WTC11 (cell line): ENCODE measurements around the gene TRMO. TPM values are rescaled to one million over a fixed set of nuclear protein-coding genes. Genes with fewer than 3 reads are reported as not detected.

Source experiments
- ATAC-seq: fragments of 200-7000 bp; cut with Tn5 transposase; 2 replicates; pipeline ENCODE4 v1.10.0; 2021; ENCODE audit warnings: mild to moderate bottlenecking, moderate library complexity
- CTCF ChIA-PET: fragments of 300-600 bp; sonication (Branson Sonifier 250); formaldehyde crosslinking; loops from one replicate; lab custom pipeline; 2021; ENCODE audit warnings: antibody characterized with exemption; lab: Charles Lee
- POLR2A ChIA-PET: fragments of 350-600 bp; sonication (Branson Sonifier 250); formaldehyde crosslinking; loops from one replicate; lab custom pipeline; 2021; ENCODE audit warnings: antibody characterized with exemption; lab: Charles Lee
- DNase-seq: peaks from one replicate; pipeline ENCODE4 v3.0.0; 2021; ENCODE audit warnings: low spot score
- H3K27ac Mint-ChIP-seq: 2 replicates; pipeline ENCODE4 v1.8.0; 2021; ENCODE audit warnings: mixed read lengths
- H3K27me3 Mint-ChIP-seq: 2 replicates; pipeline ENCODE4 v1.8.0; 2021; ENCODE audit warnings: low read depth, mild to moderate bottlenecking, moderate library complexity, mixed read lengths
- H3K36me3 Mint-ChIP-seq: 2 replicates; pipeline ENCODE4 v1.8.0; 2021; ENCODE audit warnings: mixed read lengths
- H3K4me1 Mint-ChIP-seq: 2 replicates; pipeline ENCODE4 v1.8.0; 2022; ENCODE audit warnings: mixed read lengths
- H3K4me3 Mint-ChIP-seq: 2 replicates; pipeline ENCODE4 v1.8.0; 2021; ENCODE audit warnings: mild to moderate bottlenecking, moderate library complexity, mixed read lengths
- H3K9me3 Mint-ChIP-seq: 2 replicates; pipeline ENCODE4 v1.8.0; 2021; ENCODE audit warnings: mixed read lengths
- ATF1 ChIP-seq: sonication (generic); formaldehyde crosslinking; IDR thresholded peaks from 2 replicates; pipeline ENCODE4 v1.8.1; 2023; ENCODE audit warnings: mild to moderate bottlenecking, moderate library complexity, missing genetic modification reagents
- FOXK1 ChIP-seq: sonication (generic); formaldehyde crosslinking; IDR thresholded peaks from 2 replicates; pipeline ENCODE4 v1.8.0; 2022; ENCODE audit warnings: mild to moderate bottlenecking, moderate library complexity, missing genetic modification reagents
- FOXP1 ChIP-seq: sonication (generic); formaldehyde crosslinking; IDR thresholded peaks from 2 replicates; pipeline ENCODE4 v1.8.0; 2022; ENCODE audit warnings: missing genetic modification reagents, mild to moderate bottlenecking, moderate library complexity, borderline replicate concordance
- GABPB1 ChIP-seq: sonication (generic); formaldehyde crosslinking; IDR thresholded peaks from 2 replicates; pipeline ENCODE4 v1.8.1; 2023; ENCODE audit warnings: mild to moderate bottlenecking, missing genetic modification reagents
- GTF2I ChIP-seq: fragments of 250-450 bp; sonication (Bioruptor Pico); conservative IDR thresholded peaks from 2 replicates; pipeline ENCODE4 v1.4.0; 2021; ENCODE audit warnings: mild to moderate bottlenecking
- JUN ChIP-seq: sonication (generic); formaldehyde crosslinking; IDR thresholded peaks from 2 replicates; pipeline ENCODE4 v1.8.0; 2023; ENCODE audit warnings: mild to moderate bottlenecking, missing genetic modification reagents
- NFATC4 ChIP-seq: fragments of 250-450 bp; sonication (Bioruptor Pico); IDR thresholded peaks from 2 replicates; pipeline ENCODE4 v1.9.0; 2021; ENCODE audit warnings: mild to moderate bottlenecking
- RORB ChIP-seq: fragments of 250-450 bp; sonication (Bioruptor Pico); IDR thresholded peaks from 2 replicates; pipeline ENCODE4 v1.9.0; 2021; ENCODE audit warnings: mild to moderate bottlenecking
- SOX15 ChIP-seq: fragments of 250-450 bp; sonication (Bioruptor Pico); IDR thresholded peaks from 2 replicates; pipeline ENCODE4 v1.9.0; 2021; ENCODE audit warnings: mild to moderate bottlenecking
- TCF7 ChIP-seq: sonication (generic); formaldehyde crosslinking; IDR thresholded peaks from 2 replicates; pipeline ENCODE4 v1.8.0; 2022; ENCODE audit warnings: mild to moderate bottlenecking, low read depth, missing genetic modification reagents, moderate library complexity
- ZBTB21 ChIP-seq: sonication (generic); formaldehyde crosslinking; IDR thresholded peaks from 2 replicates; pipeline ENCODE4 v1.8.1; 2023; ENCODE audit warnings: mild to moderate bottlenecking, missing genetic modification reagents, borderline replicate concordance
- ZNF121 ChIP-seq: sonication (generic); formaldehyde crosslinking; IDR thresholded peaks from 2 replicates; pipeline ENCODE4 v1.8.0; 2023; ENCODE audit warnings: missing genetic modification reagents
- ZNF396 ChIP-seq: fragments of 250-450 bp; sonication (Bioruptor Pico); IDR thresholded peaks from 2 replicates; pipeline ENCODE4 v1.8.0; 2021; ENCODE audit warnings: mild to moderate bottlenecking, moderate library complexity, borderline replicate concordance
- total RNA-seq: library from RNA; stranded (reverse); gene quantifications from 3 replicates; pipeline ENCODE4 v1.2.3, GENCODE V29; 2021
- TF ChIP-seq, protein P1 (sequence below): fragments of 250-450 bp; sonication (Bioruptor Pico); IDR thresholded peaks from 2 replicates; pipeline ENCODE4 v2.1.2; 2022; ENCODE audit warnings: mild to moderate bottlenecking, moderate library complexity
- TF ChIP-seq, protein P2 (sequence below): fragments of 250-450 bp; sonication (Bioruptor Pico); IDR thresholded peaks from 2 replicates; pipeline ENCODE4 v1.9.0; 2021; ENCODE audit warnings: mild to moderate bottlenecking
- TF ChIP-seq, protein P3 (sequence below): sonication (generic); formaldehyde crosslinking; conservative IDR thresholded peaks from 2 replicates; pipeline ENCODE4 v1.8.1; 2022; ENCODE audit warnings: mild to moderate bottlenecking, missing genetic modification reagents
- TF ChIP-seq, protein P4 (sequence below): sonication (generic); formaldehyde crosslinking; IDR thresholded peaks from 2 replicates; pipeline ENCODE4 v1.8.1; 2023; ENCODE audit warnings: mild to moderate bottlenecking, missing genetic modification reagents, moderate library complexity
- TF ChIP-seq, protein P5 (sequence below): sonication (generic); formaldehyde crosslinking; IDR thresholded peaks from 2 replicates; pipeline ENCODE4 v1.8.1; 2023; ENCODE audit warnings: mild to moderate bottlenecking, missing genetic modification reagents, moderate library complexity
- TF ChIP-seq, protein P6 (sequence below): fragments of 250-450 bp; sonication (Bioruptor Pico); IDR thresholded peaks from 2 replicates; pipeline ENCODE4 v1.8.0; 2021; ENCODE audit warnings: mild to moderate bottlenecking
- TF ChIP-seq, protein P7 (sequence below): sonication (generic); formaldehyde crosslinking; IDR thresholded peaks from 2 replicates; pipeline ENCODE4 v1.8.1; 2023; ENCODE audit warnings: mild to moderate bottlenecking, moderate library complexity, missing genetic modification reagents
- TF ChIP-seq, protein P8 (sequence below): sonication (generic); formaldehyde crosslinking; IDR thresholded peaks from 2 replicates; pipeline ENCODE4 v1.8.0; 2022; ENCODE audit warnings: mild to moderate bottlenecking, missing genetic modification reagents

TRMO gene
- total RNA-seq, 1 experiment from 2014 or later, result 4.6 TPM

DNA sequence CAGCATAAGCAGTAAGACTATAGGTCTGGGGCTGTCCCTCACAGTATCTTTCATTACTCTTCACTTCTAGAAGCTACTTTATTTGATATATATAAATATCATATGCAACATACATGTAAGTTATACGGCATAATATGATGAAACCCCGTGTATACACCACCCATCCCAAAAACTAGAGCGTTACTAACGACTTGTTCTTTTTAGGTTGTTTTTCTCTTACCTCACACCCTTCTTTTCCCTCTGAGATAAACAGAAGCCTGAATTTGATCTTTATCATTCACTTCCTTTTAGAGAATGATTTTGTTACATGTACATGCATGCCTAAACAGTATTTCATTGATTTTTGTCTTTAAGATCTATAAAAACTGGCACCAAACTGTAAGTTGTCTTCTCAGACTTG, 3.7 kb downstream of the TRMO start:
- H3K4me1 Mint-ChIP-seq, result peaks cover 7% of the 10 kb centered on the region
- H3K27me3 Mint-ChIP-seq, result peaks cover 31% of the 10 kb centered on the region
- ChIA-PET POLR2A (no interaction called here), CTCF (interaction anchor here (0.6 kb wide), 1 partner anchor 37 kb away, joined by 3 read pairs; no protein-coding TSS in a partner anchor)
- no peak overlapping the region for H3K4me3 Mint-ChIP-seq
- no peak for DNase-seq
- H3K9me3 Mint-ChIP-seq, result peaks cover 9% of the 10 kb centered on the region
- no peak overlapping the region for H3K27ac Mint-ChIP-seq
- TF ChIP-seq FOXP1 (CRISPR knock-in tag) (no peak), ATF1 (CRISPR knock-in tag) (no peak), GTF2I (CRISPR knock-in tag) (no peak), SOX15 (CRISPR knock-in tag) (no peak), ZNF121 (CRISPR knock-in tag) (no peak), RORB (no peak), JUN (CRISPR knock-in tag) (no peak)
- TF ChIP-seq, protein P1, sequence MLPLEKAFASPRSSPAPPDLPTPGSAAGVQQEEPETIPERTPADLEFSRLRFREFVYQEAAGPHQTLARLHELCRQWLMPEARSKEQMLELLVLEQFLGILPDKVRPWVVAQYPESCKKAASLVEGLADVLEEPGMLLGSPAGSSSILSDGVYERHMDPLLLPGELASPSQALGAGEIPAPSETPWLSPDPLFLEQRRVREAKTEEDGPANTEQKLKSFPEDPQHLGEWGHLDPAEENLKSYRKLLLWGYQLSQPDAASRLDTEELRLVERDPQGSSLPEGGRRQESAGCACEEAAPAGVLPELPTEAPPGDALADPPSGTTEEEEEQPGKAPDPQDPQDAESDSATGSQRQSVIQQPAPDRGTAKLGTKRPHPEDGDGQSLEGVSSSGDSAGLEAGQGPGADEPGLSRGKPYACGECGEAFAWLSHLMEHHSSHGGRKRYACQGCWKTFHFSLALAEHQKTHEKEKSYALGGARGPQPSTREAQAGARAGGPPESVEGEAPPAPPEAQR (CRISPR knock-in tag), result no peak
- TF ChIP-seq, protein P2, sequence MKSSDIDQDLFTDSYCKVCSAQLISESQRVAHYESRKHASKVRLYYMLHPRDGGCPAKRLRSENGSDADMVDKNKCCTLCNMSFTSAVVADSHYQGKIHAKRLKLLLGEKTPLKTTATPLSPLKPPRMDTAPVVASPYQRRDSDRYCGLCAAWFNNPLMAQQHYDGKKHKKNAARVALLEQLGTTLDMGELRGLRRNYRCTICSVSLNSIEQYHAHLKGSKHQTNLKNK (CRISPR knock-in tag), result no peak
- TF ChIP-seq, all 79 proteins: peak for 0
- H3K36me3 Mint-ChIP-seq, result no peaks in the 10 kb centered on the region
- ATAC-seq, result no peak

DNA sequence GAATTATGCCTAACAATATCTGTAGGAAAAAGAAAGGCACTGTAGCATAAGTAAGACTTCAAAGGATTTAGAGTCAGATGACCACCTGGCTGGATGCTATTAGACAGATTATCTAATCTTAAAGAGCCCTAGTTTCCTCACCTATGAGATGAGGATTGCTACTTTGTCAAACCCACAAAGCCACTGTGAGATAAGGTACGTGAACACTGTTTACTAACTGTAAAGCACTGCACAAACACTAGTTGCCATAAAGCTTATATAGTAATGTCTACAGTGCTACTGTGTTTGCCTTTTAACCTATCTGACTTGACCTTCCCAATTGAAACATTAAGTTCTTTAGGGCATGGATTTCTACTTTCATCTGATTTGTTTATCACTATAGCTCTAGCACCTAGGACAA, 10.3 kb downstream of the TRMO start:
- POLR2A ChIA-PET, result no interaction called here
- Mint-ChIP-seq H3K9me3 (no peaks in the 10 kb centered on the region), H3K4me1 (no peaks in the 10 kb centered on the region)
- ATAC-seq, result no peak
- TF ChIP-seq, protein P3, sequence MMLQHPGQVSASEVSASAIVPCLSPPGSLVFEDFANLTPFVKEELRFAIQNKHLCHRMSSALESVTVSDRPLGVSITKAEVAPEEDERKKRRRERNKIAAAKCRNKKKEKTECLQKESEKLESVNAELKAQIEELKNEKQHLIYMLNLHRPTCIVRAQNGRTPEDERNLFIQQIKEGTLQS, result no peak
- TF ChIP-seq, protein P4, sequence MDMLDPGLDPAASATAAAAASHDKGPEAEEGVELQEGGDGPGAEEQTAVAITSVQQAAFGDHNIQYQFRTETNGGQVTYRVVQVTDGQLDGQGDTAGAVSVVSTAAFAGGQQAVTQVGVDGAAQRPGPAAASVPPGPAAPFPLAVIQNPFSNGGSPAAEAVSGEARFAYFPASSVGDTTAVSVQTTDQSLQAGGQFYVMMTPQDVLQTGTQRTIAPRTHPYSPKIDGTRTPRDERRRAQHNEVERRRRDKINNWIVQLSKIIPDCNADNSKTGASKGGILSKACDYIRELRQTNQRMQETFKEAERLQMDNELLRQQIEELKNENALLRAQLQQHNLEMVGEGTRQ (CRISPR knock-in tag), result no peak
- no peak for TF ChIP-seq NFATC4 (CRISPR knock-in tag)
- TF ChIP-seq, protein P5, sequence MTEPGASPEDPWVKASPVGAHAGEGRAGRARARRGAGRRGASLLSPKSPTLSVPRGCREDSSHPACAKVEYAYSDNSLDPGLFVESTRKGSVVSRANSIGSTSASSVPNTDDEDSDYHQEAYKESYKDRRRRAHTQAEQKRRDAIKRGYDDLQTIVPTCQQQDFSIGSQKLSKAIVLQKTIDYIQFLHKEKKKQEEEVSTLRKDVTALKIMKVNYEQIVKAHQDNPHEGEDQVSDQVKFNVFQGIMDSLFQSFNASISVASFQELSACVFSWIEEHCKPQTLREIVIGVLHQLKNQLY, result no peak
- no peak for TF ChIP-seq ZNF396
- no peak for TF ChIP-seq ZBTB21 (CRISPR knock-in tag)
- no peak for TF ChIP-seq FOXK1
- TF ChIP-seq, protein P6, sequence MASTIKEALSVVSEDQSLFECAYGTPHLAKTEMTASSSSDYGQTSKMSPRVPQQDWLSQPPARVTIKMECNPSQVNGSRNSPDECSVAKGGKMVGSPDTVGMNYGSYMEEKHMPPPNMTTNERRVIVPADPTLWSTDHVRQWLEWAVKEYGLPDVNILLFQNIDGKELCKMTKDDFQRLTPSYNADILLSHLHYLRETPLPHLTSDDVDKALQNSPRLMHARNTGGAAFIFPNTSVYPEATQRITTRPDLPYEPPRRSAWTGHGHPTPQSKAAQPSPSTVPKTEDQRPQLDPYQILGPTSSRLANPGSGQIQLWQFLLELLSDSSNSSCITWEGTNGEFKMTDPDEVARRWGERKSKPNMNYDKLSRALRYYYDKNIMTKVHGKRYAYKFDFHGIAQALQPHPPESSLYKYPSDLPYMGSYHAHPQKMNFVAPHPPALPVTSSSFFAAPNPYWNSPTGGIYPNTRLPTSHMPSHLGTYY (CRISPR knock-in tag), result no peak
- TF ChIP-seq, protein P7, sequence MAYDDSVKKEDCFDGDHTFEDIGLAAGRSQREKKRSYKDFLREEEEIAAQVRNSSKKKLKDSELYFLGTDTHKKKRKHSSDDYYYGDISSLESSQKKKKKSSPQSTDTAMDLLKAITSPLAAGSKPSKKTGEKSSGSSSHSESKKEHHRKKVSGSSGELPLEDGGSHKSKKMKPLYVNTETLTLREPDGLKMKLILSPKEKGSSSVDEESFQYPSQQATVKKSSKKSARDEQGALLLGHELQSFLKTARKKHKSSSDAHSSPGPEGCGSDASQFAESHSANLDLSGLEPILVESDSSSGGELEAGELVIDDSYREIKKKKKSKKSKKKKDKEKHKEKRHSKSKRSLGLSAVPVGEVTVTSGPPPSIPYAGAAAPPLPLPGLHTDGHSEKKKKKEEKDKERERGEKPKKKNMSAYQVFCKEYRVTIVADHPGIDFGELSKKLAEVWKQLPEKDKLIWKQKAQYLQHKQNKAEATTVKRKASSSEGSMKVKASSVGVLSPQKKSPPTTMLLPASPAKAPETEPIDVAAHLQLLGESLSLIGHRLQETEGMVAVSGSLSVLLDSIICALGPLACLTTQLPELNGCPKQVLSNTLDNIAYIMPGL (CRISPR knock-in tag), result no peak
- TF ChIP-seq, protein P8, sequence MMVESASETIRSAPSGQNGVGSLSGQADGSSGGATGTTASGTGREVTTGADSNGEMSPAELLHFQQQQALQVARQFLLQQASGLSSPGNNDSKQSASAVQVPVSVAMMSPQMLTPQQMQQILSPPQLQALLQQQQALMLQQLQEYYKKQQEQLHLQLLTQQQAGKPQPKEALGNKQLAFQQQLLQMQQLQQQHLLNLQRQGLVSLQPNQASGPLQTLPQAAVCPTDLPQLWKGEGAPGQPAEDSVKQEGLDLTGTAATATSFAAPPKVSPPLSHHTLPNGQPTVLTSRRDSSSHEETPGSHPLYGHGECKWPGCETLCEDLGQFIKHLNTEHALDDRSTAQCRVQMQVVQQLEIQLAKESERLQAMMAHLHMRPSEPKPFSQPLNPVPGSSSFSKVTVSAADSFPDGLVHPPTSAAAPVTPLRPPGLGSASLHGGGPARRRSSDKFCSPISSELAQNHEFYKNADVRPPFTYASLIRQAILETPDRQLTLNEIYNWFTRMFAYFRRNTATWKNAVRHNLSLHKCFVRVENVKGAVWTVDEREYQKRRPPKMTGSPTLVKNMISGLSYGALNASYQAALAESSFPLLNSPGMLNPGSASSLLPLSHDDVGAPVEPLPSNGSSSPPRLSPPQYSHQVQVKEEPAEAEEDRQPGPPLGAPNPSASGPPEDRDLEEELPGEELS, result no peak
- no peak for TF ChIP-seq ZNF121 (CRISPR knock-in tag)
- no peak for TF ChIP-seq GABPB1
- no peak for TF ChIP-seq TCF7 (CRISPR knock-in tag)
- TF ChIP-seq, all 79 proteins: peak for 0
- DNase-seq, result no peak
- no peak overlapping the region for H3K27ac Mint-ChIP-seq
- CTCF ChIA-PET, result no interaction called here
- no peak overlapping the region for H3K4me3 Mint-ChIP-seq
- H3K36me3 Mint-ChIP-seq, result peaks cover 3% of the 10 kb centered on the region; the same call in 1 of the 2 replicates
- no peaks in the 10 kb centered on the region for H3K27me3 Mint-ChIP-seq
